Mucosa of descending colon (tissue), 3 donors: ENCODE data around the gene PRPF40B. TPM values are rescaled to one million over a fixed set of nuclear protein-coding genes. Genes with fewer than 3 reads are reported as not detected.

Source experiments
- ATAC-seq: fragments of 200-7000 bp; cut with Tn5 transposase; one replicate; pipeline ENCODE4 v1.9.1; 2020; ENCODE audit warnings: mild to moderate bottlenecking, moderate library complexity
- DNase-seq, 3 donors: peaks; one replicate each; pipeline ENCODE4 v3.0.0-alpha.2; 2020
- H3K36me3 ChIP-seq: fragments of 200-600 bp; one replicate; pipeline ENCODE4 v1.8.0; 2021; ENCODE audit warnings: low read depth, mild to moderate bottlenecking
- H3K4me1 ChIP-seq: fragments of 200-600 bp; one replicate; pipeline ENCODE4 v1.8.0; 2021; ENCODE audit warnings: low read depth, mild to moderate bottlenecking
- H3K4me3 ChIP-seq: fragments of 200-600 bp; one replicate; pipeline ENCODE4 v1.8.0; 2021; ENCODE audit warnings: mild to moderate bottlenecking
- H3K9me3 ChIP-seq: fragments of 200-600 bp; one replicate; pipeline ENCODE4 v1.8.0; 2021; ENCODE audit warnings: mild to moderate bottlenecking
- intact Hi-C, 2 donors: fragments of 100-400 bp; cut with DNase I in 1 of 2; cut with micrococcal nuclease in 1 of 2; formaldehyde crosslinking; loops; one replicate each; pipeline versions ENCODE4 v1.11.0 to v1.11.1; 2022; cut with DNase I, micrococcal nuclease
- total RNA-seq, 3 donors: library from RNA; stranded (reverse); fragmentation: NEBNext Ultra II Directional in 2 of 3; extraction: Animal tissue kit (Norgen Biotek cat#: 25700) in 2 of 3; gene quantifications; one replicate each; pipeline versions ENCODE4 v1.2.1 to v1.2.4, GENCODE V29; 2021 to 2023
- TF ChIP-seq, protein P1 (sequence below): fragments of 200-600 bp; IDR thresholded peaks from one replicate; pipeline ENCODE4 v1.8.0; 2022; ENCODE audit warnings: antibody characterized with exemption, mild to moderate bottlenecking
- donor health status: DM: no; HTN: no; CAD: no; lungs with moderate emphysema.
- donor health status: DM: no; HTN: no; CAD: no.
- donor health status: DM: no; HTN: yes; CAD: no.

Gene PRPF40B
- total RNA-seq, 3 donors from 2014 or later: 11.5 to 27.2 (median 12.7) TPM

GRCh38 chr12:49689237-49689636, 65.9 kb downstream of the PRPF40B start:
- no peaks in the 10 kb centered on the region for H3K4me1 ChIP-seq
- intact Hi-C loops: no loop called here
- DNase-seq (no peak), ATAC-seq (no peak)
- H3K9me3 ChIP-seq: no peaks in the 10 kb centered on the region
- no peak overlapping the region for H3K4me3 ChIP-seq
- TF ChIP-seq, protein P1, sequence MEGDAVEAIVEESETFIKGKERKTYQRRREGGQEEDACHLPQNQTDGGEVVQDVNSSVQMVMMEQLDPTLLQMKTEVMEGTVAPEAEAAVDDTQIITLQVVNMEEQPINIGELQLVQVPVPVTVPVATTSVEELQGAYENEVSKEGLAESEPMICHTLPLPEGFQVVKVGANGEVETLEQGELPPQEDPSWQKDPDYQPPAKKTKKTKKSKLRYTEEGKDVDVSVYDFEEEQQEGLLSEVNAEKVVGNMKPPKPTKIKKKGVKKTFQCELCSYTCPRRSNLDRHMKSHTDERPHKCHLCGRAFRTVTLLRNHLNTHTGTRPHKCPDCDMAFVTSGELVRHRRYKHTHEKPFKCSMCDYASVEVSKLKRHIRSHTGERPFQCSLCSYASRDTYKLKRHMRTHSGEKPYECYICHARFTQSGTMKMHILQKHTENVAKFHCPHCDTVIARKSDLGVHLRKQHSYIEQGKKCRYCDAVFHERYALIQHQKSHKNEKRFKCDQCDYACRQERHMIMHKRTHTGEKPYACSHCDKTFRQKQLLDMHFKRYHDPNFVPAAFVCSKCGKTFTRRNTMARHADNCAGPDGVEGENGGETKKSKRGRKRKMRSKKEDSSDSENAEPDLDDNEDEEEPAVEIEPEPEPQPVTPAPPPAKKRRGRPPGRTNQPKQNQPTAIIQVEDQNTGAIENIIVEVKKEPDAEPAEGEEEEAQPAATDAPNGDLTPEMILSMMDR: no peak
- H3K36me3 ChIP-seq: no peaks in the 10 kb centered on the region

GRCh38 chr12:49689785-49690184, 66.4 kb downstream of the PRPF40B start:
- TF ChIP-seq, protein P1: no peak
- Histone ChIP-seq H3K36me3 (no peaks in the 10 kb centered on the region), H3K4me3 (no peak overlapping the region), H3K4me1 (no peaks in the 10 kb centered on the region), H3K9me3 (no peaks in the 10 kb centered on the region)
- intact Hi-C loops: no loop called here
- DNase-seq (no peak), ATAC-seq (no peak)

DNA sequence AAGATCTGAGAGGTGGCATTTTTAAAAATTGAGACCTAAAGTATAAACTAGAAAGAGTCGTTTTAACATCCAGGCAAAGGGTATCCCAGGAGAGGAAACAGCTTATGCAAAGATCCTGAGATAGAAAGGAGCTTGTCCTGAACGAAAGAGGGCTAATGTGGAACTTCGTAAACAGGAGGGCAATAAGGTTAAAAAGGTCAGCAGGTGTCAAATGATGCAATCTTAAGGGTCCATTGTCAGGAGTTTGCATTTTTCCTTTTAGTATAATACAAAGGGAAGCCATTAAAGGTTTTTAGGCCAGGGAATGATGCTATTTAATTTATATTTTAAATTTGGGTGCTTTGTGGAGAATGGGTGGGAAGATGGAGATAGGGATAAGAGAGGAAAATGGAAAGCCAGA, 69.5 kb downstream of the PRPF40B start:
- DNase-seq (no peak), ATAC-seq (no peak)
- Histone ChIP-seq H3K4me3 (no peak overlapping the region), H3K9me3 (no peaks in the 10 kb centered on the region), H3K36me3 (no peaks in the 10 kb centered on the region), H3K4me1 (no peaks in the 10 kb centered on the region)
- intact Hi-C loops: no loop called here
- TF ChIP-seq, protein P1: no peak

- Histone ChIP-seq H3K4me1 (no peaks in the 10 kb centered on the region), H3K4me3 (no peak overlapping the region), H3K9me3 (no peaks in the 10 kb centered on the region), H3K36me3 (no peaks in the 10 kb centered on the region)
- no peak for ATAC-seq
- intact Hi-C loops: no loop called here
- TF ChIP-seq, protein P1: no peak
- no peak for DNase-seq
Observed at GRCh38 chr12:49693931-49694444, 70.6 kb downstream of the PRPF40B start.

Other genes with a start within 250 kb of the PRPF40B start
- gene KCNH3, start 84.5 kb upstream of the PRPF40B start, total RNA-seq: under 1 TPM in 2 of 3 donors, not detected in 1; 0.13 to 0.19 TPM
- gene MCRS1, start 55.4 kb upstream of the PRPF40B start, total RNA-seq: 10 to 100 TPM; 51.6 to 66.7 (median 55.9) TPM
- under 1 TPM; 0.35 to 0.63 (median 0.39) TPM for gene FAM186B, start 17.9 kb upstream of the PRPF40B start, total RNA-seq
- 10 to 100 TPM in 1 of 3 donors, 1 to 10 TPM in 2; 4.2 to 13.4 (median 7.1) TPM for gene FMNL3, start 83.8 kb downstream of the PRPF40B start, total RNA-seq
- 100 to 1,000 TPM; 614 to 954 (median 773) TPM for gene TMBIM6, start 118.0 kb downstream of the PRPF40B start, total RNA-seq
- gene NCKAP5L, start 204.9 kb downstream of the PRPF40B start, total RNA-seq: 10 to 100 TPM in 1 of 3 donors, 1 to 10 TPM in 2; 2.5 to 17.7 (median 4.7) TPM
- 1 to 10 TPM; 3.0 to 5.0 (median 3.7) TPM for gene BCDIN3D, start 219.5 kb downstream of the PRPF40B start, total RNA-seq